PC-3 (cell line): Measurements from ENCODE around the gene HS3ST2. TPM values are rescaled to one million over a fixed set of nuclear protein-coding genes. Genes with fewer than 3 reads are reported as not detected.

Source experiments
- ATAC-seq: fragments of 200-7000 bp; cut with Tn5 transposase; 2 replicates; pipeline ENCODE4 v1.9.1; 2020; ENCODE audit warnings: mild to moderate bottlenecking, moderate library complexity
- BruUV-seq: library from RNA; stranded (reverse); fragments of 400-500 nt; replicated peaks from 2 replicates; lab custom pipeline; 2021; lab: Mats Ljungman, UMichigan
- CTCF ChIA-PET: fragments of 300-600 bp; sonication (Branson Sonifier 250); formaldehyde crosslinking; loops from one replicate; lab custom pipeline; 2022; ENCODE audit warnings: antibody characterized with exemption; lab: Charles Lee
- POLR2A ChIA-PET: fragments of 300-600 bp; sonication (Branson Sonifier 250); formaldehyde crosslinking; loops from one replicate; lab custom pipeline; 2022; ENCODE audit warnings: antibody characterized with exemption; ENCODE audit not compliant: unreplicated experiment; lab: Charles Lee
- DNase-seq: peaks from one replicate; pipeline ENCODE4 v3.0.0-alpha.2; 2015
- H2AFZ ChIP-seq: fragments of 300-600 bp; sonication (generic); 2 replicates; pipeline ENCODE4 v1.6.0; 2016; ENCODE audit warnings: antibody characterized with exemption, low read length
- H3F3A ChIP-seq: fragments of 300-600 bp; sonication (generic); one replicate; pipeline ENCODE4 v1.6.0; 2017; ENCODE audit warnings: antibody characterized with exemption, low read length, control low read depth, mild to moderate bottlenecking; ENCODE audit not compliant: unreplicated experiment
- H3K27ac ChIP-seq: fragments of 300-600 bp; sonication (generic); 2 replicates; pipeline ENCODE4 v1.5.1; 2016; ENCODE audit warnings: mild to moderate bottlenecking, low read length
- H3K27me3 ChIP-seq: fragments of 300-600 bp; sonication (generic); 2 replicates; pipeline ENCODE4 v1.6.1; 2016; ENCODE audit warnings: low read length, mixed read lengths
- H3K36me3 ChIP-seq: fragments of 300-600 bp; sonication (generic); 2 replicates; pipeline ENCODE4 v1.6.1; 2016; ENCODE audit warnings: low read depth, mixed run types, low read length, mixed read lengths
- H3K4me1 ChIP-seq: fragments of 300-600 bp; sonication (generic); 2 replicates; pipeline ENCODE4 v1.5.1; 2016; ENCODE audit warnings: low read length; ENCODE audit not compliant: insufficient read depth
- H3K4me2 ChIP-seq: fragments of 300-600 bp; sonication (generic); 2 replicates; pipeline ENCODE4 v1.6.0; 2016; ENCODE audit warnings: low read length
- H3K4me3 ChIP-seq: fragments of 300-600 bp; sonication (generic); 2 replicates; pipeline ENCODE4 v1.5.1; 2016; ENCODE audit warnings: mild to moderate bottlenecking, low read length, mixed read lengths
- H3K79me2 ChIP-seq: fragments of 300-600 bp; sonication (generic); 2 replicates; pipeline ENCODE4 v1.6.1; 2017; ENCODE audit warnings: low read length, mixed read lengths
- H3K9ac ChIP-seq: fragments of 300-600 bp; sonication (generic); 2 replicates; pipeline ENCODE4 v1.6.0; 2016; ENCODE audit warnings: mild to moderate bottlenecking, low read length
- H3K9me2 ChIP-seq: fragments of 300-600 bp; sonication (generic); replicated peaks from 2 replicates; pipeline ENCODE4 v1.6.1; 2016; ENCODE audit warnings: mixed run types, low read length, mixed read lengths
- H3K9me3 ChIP-seq: fragments of 300-600 bp; sonication (generic); 2 replicates; pipeline ENCODE4 v1.6.1; 2016; ENCODE audit warnings: low read length, mixed read lengths
- H4K20me1 ChIP-seq: fragments of 300-600 bp; sonication (generic); 2 replicates; pipeline ENCODE4 v1.6.1; 2016; ENCODE audit warnings: low read length, mixed read lengths
- EZH2 ChIP-seq: fragments of 300-600 bp; sonication (generic); IDR thresholded peaks from one replicate; pipeline ENCODE4 v1.6.1; 2017; ENCODE audit warnings: antibody characterized with exemption, mild to moderate bottlenecking, low read length; ENCODE audit not compliant: unreplicated experiment
- EZH2phosphoT487 ChIP-seq: fragments of 300-600 bp; sonication (generic); IDR thresholded peaks from 2 replicates; pipeline ENCODE4 v1.6.1; 2018; ENCODE audit warnings: mild to moderate bottlenecking, antibody characterized with exemption, low read length, borderline replicate concordance
- intact Hi-C: fragments of 100-400 bp; cut with micrococcal nuclease; formaldehyde crosslinking; loops from 2 replicates; pipeline ENCODE4 v1.9.0; 2023
- total RNA-seq: library from RNA; depleted of rRNA; stranded (reverse); fragments of >200 nt; gene quantifications from 2 replicates; pipeline ENCODE4 v1.2.3, GENCODE V29; 2014
- TF ChIP-seq, protein P1 (sequence below): fragments of 300-600 bp; sonication (generic); conservative IDR thresholded peaks from 2 replicates; pipeline ENCODE4 v1.5.1; 2017; ENCODE audit warnings: antibody characterized with exemption, low read depth, mild to moderate bottlenecking, low read length

HS3ST2 gene
- total RNA-seq, 1 experiment from 2014 or later: not detected

DNA sequence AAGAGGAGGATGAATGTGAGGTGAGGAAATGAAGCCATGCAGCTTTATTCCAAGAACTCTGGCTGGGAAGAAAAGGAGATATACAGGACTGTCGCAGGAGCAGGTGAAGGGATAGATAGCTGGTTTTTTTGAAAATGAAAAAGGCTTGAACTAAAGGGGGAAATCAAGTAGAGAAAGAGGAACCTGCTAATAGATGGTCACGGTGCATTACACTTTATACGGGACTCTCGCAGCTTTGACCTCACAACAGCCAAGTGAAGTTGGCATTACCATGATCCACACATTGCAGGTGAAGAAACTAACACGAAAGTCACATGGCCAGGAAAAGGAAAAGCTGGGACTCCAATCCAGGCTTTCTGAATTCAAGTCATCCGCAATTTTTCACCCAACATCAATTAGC, 86.9 kb downstream of the HS3ST2 start:
- CTCF ChIA-PET: no interaction called here
- H3K4me3 ChIP-seq: no peak overlapping the region
- no TSS peak for BruUV-seq
- H3K27me3 ChIP-seq: peaks cover 69% of the 10 kb centered on the region
- POLR2A ChIA-PET: no interaction called here
- no peaks in the 10 kb centered on the region for H3K36me3 ChIP-seq
- H3K9me3 ChIP-seq: no peaks in the 10 kb centered on the region
- H2AFZ ChIP-seq: no peak overlapping the region
- no peaks in the 10 kb centered on the region for H3K9me2 ChIP-seq
- TF ChIP-seq, protein P1, sequence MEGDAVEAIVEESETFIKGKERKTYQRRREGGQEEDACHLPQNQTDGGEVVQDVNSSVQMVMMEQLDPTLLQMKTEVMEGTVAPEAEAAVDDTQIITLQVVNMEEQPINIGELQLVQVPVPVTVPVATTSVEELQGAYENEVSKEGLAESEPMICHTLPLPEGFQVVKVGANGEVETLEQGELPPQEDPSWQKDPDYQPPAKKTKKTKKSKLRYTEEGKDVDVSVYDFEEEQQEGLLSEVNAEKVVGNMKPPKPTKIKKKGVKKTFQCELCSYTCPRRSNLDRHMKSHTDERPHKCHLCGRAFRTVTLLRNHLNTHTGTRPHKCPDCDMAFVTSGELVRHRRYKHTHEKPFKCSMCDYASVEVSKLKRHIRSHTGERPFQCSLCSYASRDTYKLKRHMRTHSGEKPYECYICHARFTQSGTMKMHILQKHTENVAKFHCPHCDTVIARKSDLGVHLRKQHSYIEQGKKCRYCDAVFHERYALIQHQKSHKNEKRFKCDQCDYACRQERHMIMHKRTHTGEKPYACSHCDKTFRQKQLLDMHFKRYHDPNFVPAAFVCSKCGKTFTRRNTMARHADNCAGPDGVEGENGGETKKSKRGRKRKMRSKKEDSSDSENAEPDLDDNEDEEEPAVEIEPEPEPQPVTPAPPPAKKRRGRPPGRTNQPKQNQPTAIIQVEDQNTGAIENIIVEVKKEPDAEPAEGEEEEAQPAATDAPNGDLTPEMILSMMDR: no peak
- TF ChIP-seq EZH2phosphoT487: no peak
- no peak for TF ChIP-seq EZH2
- no peak overlapping the region for H3K27ac ChIP-seq
- intact Hi-C loops: no loop called here
- H3F3A ChIP-seq: no peaks in the 10 kb centered on the region
- H3K79me2 ChIP-seq: no peaks in the 10 kb centered on the region
- H3K9ac ChIP-seq: no peak overlapping the region
- no peaks in the 10 kb centered on the region for H3K4me1 ChIP-seq
- no peak for ATAC-seq
- DNase-seq: no peak
- no peaks in the 10 kb centered on the region for H4K20me1 ChIP-seq
- H3K4me2 ChIP-seq: no peak overlapping the region

DNA sequence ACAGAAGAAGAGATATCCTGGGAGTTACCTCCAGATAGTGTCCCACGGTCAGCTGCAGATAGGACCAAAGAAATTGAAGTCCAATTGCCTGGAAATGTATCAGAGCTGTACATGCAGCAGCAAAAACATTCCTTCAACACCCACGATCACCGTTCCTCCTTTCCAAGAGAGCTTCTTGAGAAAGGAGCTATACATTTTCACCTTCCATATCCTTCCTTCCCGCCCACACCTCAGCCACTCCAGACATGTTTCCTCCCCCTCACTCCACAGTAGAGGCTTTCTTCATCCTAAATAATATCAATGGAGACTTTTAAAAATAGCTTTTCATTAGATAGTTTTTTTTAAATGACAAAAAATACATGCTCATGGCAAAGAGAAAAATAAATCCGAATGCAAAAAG, 87.6 kb downstream of the HS3ST2 start:
- no peak overlapping the region for H3K9ac ChIP-seq
- H3K79me2 ChIP-seq: no peaks in the 10 kb centered on the region
- no peak overlapping the region for H3K4me3 ChIP-seq
- H3K4me1 ChIP-seq: no peaks in the 10 kb centered on the region
- ATAC-seq: no peak
- intact Hi-C loops: no loop called here
- no peak overlapping the region for H2AFZ ChIP-seq
- no peaks in the 10 kb centered on the region for H3K36me3 ChIP-seq
- BruUV-seq: no TSS peak
- no peak for TF ChIP-seq EZH2phosphoT487
- ChIA-PET CTCF (no interaction called here), POLR2A (no interaction called here)
- no peak overlapping the region for H3K27ac ChIP-seq
- no peak for DNase-seq
- H3K4me2 ChIP-seq: no peak overlapping the region
- no peaks in the 10 kb centered on the region for H3K9me2 ChIP-seq
- H3K27me3 ChIP-seq: peaks cover 65% of the 10 kb centered on the region
- no peaks in the 10 kb centered on the region for H4K20me1 ChIP-seq
- H3F3A ChIP-seq: no peaks in the 10 kb centered on the region
- no peaks in the 10 kb centered on the region for H3K9me3 ChIP-seq

DNA sequence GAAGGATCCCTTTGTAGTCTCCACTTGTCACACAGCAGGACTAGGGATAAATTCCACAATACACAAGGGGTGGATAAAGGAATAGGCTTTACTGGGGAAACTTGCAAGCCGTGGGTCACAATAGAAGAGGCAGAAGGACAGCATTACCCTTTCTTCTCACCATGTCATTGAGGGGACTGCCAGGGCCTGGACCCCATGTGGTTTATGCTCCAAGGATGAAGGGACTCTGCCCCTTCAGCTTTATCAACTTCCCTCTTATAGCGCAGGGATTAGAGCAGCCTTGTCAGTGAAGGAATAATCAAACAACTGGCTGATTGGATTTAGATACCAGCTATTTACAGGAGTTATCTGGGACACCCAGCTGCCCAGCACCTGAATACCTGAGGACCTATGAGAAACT, 89.8 kb downstream of the HS3ST2 start:
- H3K4me1 ChIP-seq: no peaks in the 10 kb centered on the region
- ChIA-PET POLR2A (no interaction called here), CTCF (no interaction called here)
- H3K79me2 ChIP-seq: no peaks in the 10 kb centered on the region
- ATAC-seq: no peak
- H3K9ac ChIP-seq: no peak overlapping the region
- H3K4me3 ChIP-seq: no peak overlapping the region
- BruUV-seq: no TSS peak
- H3K27me3 ChIP-seq: peaks cover 80% of the 10 kb centered on the region
- no peak overlapping the region for H2AFZ ChIP-seq
- no peaks in the 10 kb centered on the region for H4K20me1 ChIP-seq
- no peak overlapping the region for H3K4me2 ChIP-seq
- no peak for DNase-seq
- no peak for TF ChIP-seq EZH2
- TF ChIP-seq, protein P1: no peak
- no peak for TF ChIP-seq EZH2phosphoT487
- H3K9me2 ChIP-seq: no peaks in the 10 kb centered on the region
- no peak overlapping the region for H3K27ac ChIP-seq
- H3K36me3 ChIP-seq: no peaks in the 10 kb centered on the region
- no peaks in the 10 kb centered on the region for H3K9me3 ChIP-seq
- no peaks in the 10 kb centered on the region for H3F3A ChIP-seq
- intact Hi-C loops: no loop called here
